Myocyte (in vitro differentiated cells): ENCODE results near the gene CCDC192. TPM values are rescaled to one million over a fixed set of nuclear protein-coding genes. Genes with fewer than 3 reads are reported as not detected.

Experiments
- DNase-seq: peaks from one replicate; pipeline ENCODE4 v3.0.0-alpha.2; 2012; ENCODE audit warnings: low read depth
- total RNA-seq: library from RNA; depleted of rRNA; stranded (reverse); fragments of >200 nt; gene quantifications from 2 replicates; pipeline ENCODE4 v1.2.3, GENCODE V29; 2014

Gene CCDC192
- total RNA-seq, 1 donor from 2014 or later, result not detected

DNA sequence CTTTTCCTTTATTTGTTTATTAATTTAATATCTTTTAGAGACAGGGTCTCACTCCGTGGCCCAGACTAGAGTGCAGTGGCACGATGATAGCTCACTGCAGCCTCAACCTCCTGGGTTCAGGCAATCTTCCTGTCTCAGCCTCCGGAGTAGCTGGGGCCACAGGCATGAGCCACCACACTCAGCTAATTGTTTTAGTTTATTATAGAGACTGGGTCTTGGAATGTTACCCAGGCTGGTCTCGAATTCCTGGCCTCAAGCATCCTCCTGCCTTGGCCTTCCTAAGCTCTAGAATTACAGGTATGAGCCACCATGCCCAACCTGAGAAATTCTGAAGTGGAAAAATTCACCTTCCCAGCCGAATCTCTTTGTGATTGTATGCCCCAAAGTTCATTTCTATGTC is 240.9 kb downstream of the CCDC192 start:
- DNase-seq, result no peak

DNA sequence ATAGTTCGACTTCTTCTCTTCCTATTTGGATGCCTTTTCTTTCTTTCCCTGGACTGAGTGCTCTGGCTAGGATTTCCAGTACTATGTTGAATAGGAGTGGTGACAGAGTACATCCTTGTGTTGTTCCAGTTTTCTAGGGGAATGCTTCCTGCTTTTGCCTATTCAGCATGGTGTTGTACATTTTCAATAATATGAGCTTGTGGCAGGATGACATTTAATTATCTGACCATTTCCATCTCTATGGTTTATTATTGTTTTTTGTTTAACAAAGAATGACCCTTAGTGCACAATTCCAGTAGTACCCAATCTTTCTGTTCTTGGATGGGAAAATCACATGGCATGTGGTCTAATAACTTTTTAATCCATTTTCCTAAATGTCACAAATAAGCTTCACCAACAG is 244.8 kb downstream of the CCDC192 start:
- no peak for DNase-seq

DNA sequence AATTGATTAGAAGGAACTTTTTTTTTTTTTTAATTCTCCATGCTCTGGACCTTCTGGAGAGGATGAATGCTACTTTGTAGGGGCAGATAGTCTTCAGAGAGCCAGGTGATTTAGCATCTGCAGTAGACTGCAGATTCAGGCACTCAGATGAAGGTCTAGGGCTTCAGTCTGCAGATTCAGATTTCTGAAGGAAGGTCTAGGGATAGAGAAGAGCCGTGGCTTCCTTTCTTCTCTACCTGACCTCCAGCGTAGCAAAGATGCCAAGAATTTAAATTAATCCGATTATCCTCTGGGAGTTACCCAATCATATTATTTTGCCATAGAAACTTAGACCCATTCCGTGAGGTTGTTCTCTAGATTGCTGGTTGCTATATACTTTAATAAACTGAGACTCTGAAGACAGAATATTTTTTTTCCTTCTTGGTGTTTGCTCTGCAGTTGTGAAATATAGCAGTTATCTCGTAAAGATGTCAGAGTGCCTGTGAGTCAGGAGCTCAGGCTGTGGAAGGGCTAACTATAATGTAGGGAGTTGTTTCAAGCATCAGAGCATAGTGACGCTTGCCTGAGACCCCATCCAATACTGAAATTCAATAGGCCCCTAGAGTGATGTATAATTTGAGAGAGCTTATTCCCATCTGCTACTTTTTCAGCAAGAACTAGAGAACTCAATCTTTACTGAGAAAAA is 247.7 kb downstream of the CCDC192 start:
- no peak for DNase-seq

DNA sequence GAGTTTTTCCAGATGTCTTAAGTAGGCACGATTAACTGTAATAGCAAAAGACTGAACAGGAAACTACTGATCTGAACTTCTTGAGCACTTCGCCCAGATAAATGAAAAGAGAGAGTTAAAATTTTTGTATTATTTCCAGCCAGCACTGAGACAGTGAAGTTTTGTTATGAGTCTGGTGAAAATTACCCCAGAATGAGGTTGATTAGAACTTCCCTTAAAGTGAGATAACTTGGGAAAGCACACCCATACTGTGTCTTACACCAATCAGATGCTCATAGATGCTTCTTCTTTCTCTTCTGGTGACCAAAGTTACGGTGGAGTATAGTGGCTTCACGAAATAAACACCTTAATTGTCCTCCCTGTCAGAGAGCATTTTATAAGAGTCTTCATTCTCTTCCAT is 248.6 kb downstream of the CCDC192 start:
- DNase-seq, result no peak

DNA sequence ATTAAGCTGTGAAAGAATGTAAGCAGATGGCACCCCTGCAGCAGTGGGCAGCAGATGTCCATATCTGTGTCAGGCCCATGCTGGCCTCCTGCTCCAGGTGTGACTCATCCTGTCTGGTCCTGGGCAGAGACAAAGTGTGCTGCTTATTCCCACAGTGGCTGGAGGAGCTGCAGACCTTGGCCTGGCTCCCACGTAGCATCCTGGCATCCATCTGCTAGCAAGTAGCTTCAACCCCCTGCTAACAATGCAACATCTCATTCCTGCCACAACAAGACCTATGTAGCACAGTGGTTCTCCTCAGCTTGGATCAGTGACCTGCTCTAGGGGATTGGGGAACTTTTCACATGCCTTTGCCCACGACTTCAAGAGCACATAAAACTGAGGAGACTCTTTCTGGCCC is 254.0 kb downstream of the CCDC192 start:
- DNase-seq, result peak; percentile 79

DNA sequence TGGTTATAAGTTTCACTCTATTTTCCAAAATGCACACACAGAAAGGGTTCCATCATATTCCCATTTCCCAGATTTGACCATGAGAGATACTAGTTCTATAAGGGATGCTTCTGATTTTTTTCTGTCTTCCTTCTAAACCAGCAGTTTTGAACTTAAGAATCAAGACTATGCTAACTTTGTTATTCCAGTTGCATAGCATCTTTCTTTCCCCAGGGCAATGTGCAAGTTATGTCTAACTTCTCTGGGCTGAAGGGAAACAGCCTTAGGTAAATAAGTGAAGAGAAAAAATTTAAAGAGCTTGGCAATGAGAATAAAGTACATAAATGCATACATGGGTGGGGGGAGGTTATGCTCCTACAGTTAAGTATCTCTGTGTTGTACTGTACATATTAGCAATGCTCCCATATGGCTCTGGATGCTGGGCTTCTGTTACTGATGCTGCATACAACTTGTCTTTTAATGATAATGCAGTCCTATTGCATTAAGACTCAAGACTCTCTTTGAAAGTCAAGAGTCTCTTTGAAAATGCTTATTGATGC is 254.6 kb downstream of the CCDC192 start:
- no peak for DNase-seq

DNA sequence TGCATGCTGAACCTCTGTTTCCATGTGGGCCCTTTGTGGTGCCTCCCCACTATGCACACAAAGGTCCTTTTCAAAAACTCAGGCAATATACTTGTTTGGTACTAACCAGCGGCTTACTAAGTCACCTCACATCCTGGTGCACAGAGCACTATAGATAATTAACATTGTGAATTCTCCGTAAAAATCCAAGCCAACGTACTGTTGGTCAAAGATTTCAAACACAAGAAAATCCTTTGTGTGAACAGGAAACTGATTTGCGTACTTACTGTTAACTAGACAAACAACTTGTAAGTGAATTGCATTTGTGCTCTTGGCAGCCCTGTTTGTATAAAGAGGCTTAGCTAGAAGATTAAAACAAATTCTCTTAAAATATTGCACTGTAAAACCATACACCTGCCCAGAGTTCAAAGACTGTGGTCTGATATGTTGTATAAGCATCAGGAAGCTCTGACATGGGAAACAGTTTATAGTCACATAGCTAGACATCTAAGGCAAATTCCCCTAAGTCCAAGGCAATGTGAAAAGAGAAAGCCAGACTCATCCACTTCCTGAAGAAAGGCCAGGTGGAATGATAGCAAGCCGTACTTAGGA is 255.3 kb downstream of the CCDC192 start:
- DNase-seq, result no peak

DNA sequence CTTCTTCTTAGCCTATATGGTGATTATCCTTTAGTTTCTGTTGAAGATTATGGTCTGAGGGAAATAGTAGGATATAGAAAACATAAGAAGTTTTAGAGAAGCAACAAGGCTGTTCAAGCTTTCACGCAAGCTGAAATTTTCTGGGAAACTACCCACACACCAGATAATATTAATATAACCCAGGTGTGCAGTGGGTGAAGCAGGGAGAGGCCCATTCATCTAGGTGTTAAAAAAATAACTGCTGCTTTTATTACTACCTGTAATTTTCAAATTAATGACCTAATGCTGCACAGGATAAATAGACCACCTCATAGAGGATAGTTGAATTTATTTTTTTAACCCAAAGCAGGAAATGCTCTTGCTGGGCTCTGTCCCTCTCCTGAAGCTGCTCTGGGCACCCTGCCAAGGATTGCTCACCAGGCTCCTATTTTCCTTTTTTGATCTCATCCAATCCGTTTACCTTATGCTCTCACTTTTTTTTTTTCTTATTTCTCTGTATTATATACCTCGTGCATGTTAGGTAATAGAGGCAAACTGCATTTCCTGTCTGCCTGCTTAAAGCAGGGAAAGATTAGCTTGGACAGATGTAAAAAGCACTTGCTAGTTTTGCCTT is 256.1 kb downstream of the CCDC192 start:
- peak; percentile 73 for DNase-seq

DNA sequence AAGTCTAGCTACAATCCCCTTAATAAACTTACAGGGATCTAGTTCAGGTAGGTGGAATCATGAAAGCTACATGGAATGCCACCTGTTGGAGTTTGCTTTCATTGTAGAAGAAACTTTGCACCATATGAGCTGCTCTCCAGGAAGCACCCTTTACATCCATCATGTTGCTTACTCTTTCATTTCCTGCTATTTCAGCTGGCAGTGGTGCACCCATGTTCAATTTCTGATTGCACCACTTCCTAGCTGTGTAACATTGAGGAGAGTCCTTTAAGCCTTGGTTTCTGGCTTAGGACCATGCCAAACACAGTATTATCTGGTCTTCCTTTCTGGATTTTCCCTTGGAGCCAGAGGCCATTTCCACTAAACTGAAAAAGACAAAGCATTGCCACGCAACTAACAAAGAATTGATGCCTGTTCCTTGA is 257.1 kb downstream of the CCDC192 start:
- no peak for DNase-seq

DNA sequence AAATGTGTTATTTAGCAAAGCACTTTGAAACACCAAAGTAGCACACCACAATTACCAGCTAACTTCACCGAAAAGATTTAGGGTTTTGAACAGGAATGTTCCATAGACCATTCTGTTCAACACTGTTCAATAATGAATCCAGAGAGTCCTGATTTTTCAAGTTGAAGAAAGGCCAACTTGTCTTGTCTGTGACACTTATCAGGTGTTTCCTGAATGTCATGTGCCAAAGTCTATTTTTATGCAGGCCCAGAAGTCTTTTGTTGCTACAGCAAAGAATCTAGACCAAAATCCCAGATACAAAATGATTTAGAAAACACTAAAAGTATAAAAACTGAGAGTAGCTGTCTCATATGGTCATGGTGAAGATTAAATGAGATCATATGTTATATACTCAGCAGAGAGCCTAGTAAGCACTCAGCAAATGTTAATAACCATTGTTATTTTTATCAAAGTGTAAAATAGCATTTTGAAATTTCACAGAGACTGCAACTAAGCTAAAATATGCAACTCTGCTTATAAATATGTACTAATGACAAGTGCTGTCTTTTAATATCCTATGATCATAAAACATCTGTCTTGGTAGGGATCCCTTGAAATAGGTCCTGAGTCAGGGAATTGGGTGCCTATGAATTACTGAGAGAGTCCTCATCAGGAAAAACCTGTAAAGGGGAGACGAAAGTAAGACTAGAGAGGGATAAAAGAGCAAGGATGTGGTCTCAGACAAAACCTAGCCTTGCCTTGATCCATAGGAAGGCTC is 258.0 kb downstream of the CCDC192 start:
- DNase-seq, result peak; percentile 51

DNA sequence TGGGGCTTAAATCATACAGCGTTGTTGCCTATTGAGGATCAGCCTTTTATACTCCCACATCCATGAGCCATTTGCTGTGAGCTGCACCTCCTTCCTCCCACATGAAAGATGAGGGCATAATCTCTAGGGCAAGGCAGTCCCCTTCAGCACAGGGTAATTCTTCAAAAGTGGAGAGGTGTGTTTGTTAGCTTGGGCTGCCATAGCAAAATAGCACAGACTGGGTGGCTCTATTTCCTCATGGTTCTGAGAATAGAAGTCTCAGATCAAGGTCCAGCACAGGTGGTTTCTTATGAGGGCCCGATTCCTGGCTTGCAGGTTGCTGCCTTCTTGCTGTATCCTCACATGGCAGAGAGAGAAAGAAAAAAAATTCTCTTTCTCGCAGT is 258.6 kb downstream of the CCDC192 start:
- DNase-seq, result no peak

DNA sequence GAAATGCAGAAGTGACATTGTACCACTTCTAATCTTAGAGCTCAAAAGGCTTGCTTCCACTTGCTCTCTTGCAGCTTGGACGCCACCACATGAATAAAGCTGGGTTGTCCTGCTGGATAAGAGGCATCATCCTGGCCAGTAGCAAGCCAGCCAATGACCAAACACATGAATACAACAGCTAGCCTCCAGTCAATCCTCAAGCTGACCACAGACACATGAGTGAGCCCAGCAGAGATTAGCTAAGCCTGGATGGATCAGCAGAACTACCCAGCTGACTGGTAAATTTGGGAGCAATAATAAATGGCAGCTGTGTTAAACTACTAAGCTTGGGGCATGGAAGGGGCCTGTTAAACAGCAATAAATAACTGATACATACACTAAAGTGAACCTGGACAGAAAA is 259.3 kb downstream of the CCDC192 start:
- peak; percentile 81 for DNase-seq

DNA sequence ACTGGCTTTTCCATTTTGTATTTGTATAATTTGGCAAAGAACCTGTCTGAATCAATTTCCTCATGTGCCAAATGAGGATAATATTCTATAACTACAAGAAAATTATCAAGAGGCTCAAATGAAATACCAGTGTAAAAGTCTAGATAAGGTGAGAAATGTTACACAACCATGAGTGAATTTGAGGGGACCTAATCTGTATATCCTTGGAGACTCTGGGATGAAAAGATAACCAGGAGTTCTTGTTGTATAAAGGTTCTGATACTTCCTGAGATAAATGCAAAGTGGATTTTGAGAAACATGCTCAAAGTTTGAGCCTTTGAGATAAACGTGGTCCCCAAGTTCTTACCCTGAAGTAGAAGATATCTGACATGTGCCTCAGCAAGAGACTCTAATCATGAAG is 260.0 kb downstream of the CCDC192 start:
- no peak for DNase-seq

DNA sequence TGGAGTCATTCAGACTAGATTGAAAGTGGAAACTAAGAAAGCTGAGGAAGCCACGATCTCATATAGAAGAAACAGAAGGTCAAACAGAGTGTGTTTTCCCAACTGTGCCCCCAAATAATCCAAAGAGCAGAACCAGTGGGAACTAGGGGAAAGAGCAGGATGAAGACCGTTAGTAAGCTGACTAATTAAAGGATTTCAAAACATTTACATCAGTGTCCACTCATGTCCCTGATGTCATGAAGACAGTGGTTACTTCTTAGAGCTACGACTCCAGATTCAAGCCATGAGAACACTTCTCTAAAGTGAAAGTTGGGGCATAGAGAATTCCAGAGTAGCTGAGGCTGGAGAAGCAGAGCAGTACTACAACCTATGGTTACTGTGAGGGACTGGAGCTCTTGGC is 260.7 kb downstream of the CCDC192 start:
- DNase-seq, result no peak

DNA sequence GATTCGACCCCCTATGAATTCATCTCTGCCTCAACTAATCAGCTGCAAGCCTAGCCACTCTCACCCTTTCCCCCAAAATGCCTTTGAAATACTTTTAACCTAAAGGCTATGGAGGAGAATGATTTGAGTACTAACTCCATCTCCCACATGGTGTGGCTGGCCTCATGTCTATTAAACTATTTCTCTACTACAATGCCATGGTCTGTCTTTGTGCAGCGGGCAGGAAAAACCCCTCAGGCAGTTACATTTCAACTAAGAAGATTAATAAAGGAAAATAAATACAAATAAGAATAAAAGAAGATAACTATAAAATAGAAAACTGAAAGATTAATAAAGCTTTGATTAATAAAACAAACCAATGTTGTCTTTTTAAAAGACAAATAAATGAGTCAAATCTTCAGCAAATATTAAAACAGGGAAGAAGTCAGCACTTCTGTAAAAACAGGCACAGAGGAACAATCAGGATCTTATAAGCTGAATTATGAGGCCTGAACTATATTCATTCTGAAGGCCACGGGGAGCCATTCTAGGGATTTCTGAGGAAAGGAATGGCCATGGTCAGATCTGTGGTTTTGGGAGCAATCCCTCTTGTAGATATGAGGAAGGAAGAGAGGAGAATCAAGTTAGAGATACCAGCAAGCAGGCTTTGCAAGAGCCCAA is 264.3 kb downstream of the CCDC192 start:
- peak; percentile 24 for DNase-seq

DNA sequence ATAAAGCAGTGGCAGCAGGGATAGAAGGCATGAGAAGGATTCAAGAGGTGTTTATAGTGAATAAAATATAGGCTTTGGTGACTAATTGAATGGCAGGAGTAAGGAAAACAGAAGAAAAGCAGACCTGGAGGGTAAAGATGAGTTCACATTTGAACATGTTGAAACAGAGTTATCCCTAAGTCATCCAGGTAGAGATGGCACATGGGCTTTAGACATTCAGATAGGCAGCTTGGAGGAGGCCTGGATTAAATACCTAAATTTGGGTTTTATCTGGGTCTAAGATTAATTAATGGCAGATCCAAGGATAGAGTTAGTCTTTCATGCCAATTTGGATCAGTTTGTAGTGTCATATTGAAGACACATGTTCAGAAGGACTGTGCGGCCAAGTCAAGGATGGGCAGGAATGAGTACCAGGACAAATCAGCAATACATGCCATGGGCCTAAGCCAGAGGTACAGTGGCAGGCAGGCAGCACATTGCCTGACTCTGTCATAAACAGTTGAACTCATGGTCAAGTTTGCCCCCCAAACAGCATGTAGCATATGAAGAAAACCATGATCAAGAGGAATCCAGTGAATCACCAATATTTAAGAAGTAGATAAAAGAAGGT is 264.9 kb downstream of the CCDC192 start:
- no peak for DNase-seq

DNA sequence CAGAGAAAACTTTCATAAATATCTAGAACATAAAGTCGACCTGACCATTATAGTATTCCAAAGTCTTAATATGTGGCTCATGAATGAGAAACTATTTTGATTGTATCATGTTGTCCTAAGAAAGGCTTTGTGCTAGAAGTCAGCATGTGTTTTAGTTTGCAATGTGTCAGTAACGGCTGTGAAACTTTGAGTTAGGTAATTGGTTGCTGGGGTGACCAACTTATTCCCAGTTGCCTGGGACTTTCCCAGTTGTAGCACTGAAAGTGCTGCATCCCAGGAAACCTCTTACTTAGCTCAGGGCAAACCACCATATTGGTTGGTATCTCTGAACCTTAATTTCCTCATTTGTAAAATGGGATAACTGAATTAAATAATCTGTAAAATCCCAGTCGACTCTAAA is 265.8 kb downstream of the CCDC192 start:
- peak; percentile 44 for DNase-seq

DNA sequence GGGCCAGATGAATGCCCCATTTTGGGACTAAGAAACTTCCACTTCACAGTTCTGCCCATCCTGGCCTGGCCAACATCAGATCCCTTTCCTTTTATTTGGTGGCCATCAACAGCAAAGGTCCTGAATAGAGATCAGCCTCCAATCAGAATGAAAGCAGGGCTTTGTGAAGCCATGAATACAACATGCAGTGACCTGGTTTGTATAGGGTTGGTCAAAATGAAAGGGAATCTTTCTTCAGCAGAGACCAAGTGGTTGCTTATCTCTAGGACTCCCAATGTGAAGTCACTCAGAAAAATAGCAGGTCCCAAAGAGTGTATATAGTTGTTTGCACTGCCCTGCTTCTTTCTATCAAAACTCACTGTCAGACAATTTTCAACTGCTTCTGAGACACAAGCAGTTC is 266.5 kb downstream of the CCDC192 start:
- no peak for DNase-seq

DNA sequence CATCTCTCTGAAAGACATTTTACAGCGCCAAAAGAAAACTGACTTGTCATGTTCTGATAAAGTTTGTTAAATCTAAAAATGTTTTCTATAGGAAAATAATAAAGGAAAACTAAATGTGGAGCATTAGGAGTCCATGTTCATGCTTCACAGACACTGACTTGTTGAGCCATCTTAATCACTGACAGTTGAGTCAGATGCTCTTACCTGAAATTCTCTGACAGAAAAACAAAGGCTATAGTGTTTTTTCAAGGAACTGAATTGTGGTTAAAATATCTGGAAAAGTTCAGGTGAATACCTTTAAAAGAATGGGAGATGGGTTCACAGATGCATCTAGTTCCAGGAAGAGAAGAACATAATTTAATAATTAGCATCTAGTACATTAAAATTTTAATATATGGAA is 266.9 kb downstream of the CCDC192 start:
- no peak for DNase-seq

DNA sequence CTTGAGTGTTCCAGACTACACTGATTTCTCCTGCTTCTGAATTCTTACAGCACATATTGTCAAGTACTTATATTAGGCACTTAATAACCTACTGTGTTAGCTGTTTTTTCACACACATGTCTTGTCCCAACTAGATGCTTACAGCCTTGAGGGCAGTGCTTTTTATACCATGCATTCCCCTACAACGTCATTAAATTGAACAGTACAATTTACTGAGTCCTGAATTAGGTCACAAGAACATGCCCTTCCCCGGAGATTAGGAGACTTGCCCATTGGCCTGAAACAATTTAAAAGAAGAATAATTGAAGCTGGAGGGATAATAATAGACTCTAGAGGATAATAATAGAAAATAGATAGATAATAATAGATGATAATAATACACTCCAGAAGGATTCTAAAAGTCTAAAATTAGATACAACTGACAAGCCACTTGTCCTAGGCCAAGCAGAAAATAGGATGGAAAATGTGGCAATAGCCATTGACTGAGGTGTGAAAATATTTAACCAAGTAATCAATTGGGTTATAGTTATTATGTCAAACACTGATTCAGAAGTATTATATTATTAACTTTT is 267.7 kb downstream of the CCDC192 start:
- peak; percentile 26 for DNase-seq

DNA sequence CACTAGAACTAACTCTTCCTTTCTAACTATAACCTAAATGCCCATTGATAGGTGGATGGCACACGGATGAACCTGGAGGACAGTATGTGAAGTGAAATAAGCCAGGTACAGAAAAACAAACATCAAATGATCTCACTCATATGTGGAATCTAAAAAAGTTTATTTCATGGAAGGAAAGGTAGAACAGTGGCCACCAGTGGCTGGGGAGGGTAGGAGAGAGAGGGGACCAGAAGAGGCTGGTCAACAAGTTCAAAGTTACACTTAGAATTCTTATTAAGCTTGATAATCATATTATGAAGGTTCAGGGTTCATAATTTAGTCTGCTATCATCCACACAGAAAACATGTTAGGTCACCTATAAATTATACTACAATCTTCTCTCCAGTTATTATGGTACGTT is 272.8 kb downstream of the CCDC192 start:
- no peak for DNase-seq
